GM10847 (cell line): Measurements from ENCODE around the gene SYT13.

Source experiments
- POLR2A ChIP-seq: IDR thresholded peaks from 2 replicates; pipeline ENCODE4 v1.6.1; 2011; ENCODE audit not compliant: insufficient read length; ENCODE audit errors: extremely low read depth

The SYT13 gene

GRCh38 chr11:45248501-45249011, 37.6 kb downstream of the SYT13 start:
- TF ChIP-seq POLR2A, result no peak

GRCh38 chr11:45247433-45247832, 38.7 kb downstream of the SYT13 start:
- TF ChIP-seq POLR2A, result no peak

- TF ChIP-seq POLR2A, result no peak
These were observed 39.9 kb downstream of the SYT13 start for GRCh38 chr11:45246241-45246640.

- no peak for TF ChIP-seq POLR2A
These were observed 40.7 kb downstream of the SYT13 start for GRCh38 chr11:45245218-45246045.

- TF ChIP-seq POLR2A, result no peak
These were observed 42.2 kb downstream of the SYT13 start for GRCh38 chr11:45243967-45244366.

GRCh38 chr11:45239733-45240132, 46.4 kb downstream of the SYT13 start:
- no peak for TF ChIP-seq POLR2A

- TF ChIP-seq POLR2A, result no peak
These were observed 47.4 kb downstream of the SYT13 start for GRCh38 chr11:45238724-45239123.

GRCh38 chr11:45237711-45238315, 48.3 kb downstream of the SYT13 start:
- no peak for TF ChIP-seq POLR2A

- no peak for TF ChIP-seq POLR2A
These were observed 51.7 kb downstream of the SYT13 start for GRCh38 chr11:45234306-45235006.

GRCh38 chr11:45233804-45234170, 52.4 kb downstream of the SYT13 start:
- no peak for TF ChIP-seq POLR2A

GRCh38 chr11:45233121-45233803, 52.9 kb downstream of the SYT13 start:
- TF ChIP-seq POLR2A, result no peak

- no peak for TF ChIP-seq POLR2A
These were observed 53.6 kb downstream of the SYT13 start for GRCh38 chr11:45232341-45233080.

GRCh38 chr11:45229401-45230020, 56.6 kb downstream of the SYT13 start:
- TF ChIP-seq POLR2A, result no peak

- no peak for TF ChIP-seq POLR2A
These were observed 58.3 kb downstream of the SYT13 start for GRCh38 chr11:45227836-45228235.
